ENCODE results near the gene OSBPL1A.

Gene OSBPL1A

DNA sequence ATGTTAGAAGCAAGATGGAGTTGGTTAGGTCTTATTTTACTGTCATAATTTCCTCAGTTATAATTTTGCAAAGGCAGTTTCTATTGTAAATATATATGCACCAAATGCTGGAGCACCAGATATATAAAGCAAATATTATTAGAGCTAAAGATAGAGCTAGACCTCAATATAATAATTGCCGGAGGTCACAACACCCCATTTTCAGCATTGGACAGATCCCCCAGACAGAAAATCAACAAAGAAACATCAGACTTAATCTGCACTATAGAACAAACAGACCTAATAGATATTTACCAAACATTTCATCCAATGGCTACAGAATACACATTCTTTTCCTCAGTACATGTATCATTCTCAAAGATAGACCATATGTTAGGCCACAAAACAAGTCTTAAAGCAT, 143.6 kb downstream of the OSBPL1A start:
- no peaks in the 10 kb centered on the region for H3K36me3 ChIP-seq (replicated peaks)
- TF ChIP-seq, protein P1, sequence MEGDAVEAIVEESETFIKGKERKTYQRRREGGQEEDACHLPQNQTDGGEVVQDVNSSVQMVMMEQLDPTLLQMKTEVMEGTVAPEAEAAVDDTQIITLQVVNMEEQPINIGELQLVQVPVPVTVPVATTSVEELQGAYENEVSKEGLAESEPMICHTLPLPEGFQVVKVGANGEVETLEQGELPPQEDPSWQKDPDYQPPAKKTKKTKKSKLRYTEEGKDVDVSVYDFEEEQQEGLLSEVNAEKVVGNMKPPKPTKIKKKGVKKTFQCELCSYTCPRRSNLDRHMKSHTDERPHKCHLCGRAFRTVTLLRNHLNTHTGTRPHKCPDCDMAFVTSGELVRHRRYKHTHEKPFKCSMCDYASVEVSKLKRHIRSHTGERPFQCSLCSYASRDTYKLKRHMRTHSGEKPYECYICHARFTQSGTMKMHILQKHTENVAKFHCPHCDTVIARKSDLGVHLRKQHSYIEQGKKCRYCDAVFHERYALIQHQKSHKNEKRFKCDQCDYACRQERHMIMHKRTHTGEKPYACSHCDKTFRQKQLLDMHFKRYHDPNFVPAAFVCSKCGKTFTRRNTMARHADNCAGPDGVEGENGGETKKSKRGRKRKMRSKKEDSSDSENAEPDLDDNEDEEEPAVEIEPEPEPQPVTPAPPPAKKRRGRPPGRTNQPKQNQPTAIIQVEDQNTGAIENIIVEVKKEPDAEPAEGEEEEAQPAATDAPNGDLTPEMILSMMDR (IDR thresholded peaks at IDR 0.05; ENCODE audit: low read depth, low read length, missing control alignments), result no peak
- in situ Hi-C loops (cut with HindIII; ENCODE audit: low pct_ligation_motif_present, low sequenced_read_pairs), result no loop called here
- no peak overlapping the region for H3K27ac ChIP-seq
- H3K4me3 ChIP-seq (ENCODE audit: low read depth, low read length), result no peak overlapping the region
- no peaks in the 10 kb centered on the region for H3K27me3 ChIP-seq (replicated peaks)
- DNase-seq, result no peak

DNA sequence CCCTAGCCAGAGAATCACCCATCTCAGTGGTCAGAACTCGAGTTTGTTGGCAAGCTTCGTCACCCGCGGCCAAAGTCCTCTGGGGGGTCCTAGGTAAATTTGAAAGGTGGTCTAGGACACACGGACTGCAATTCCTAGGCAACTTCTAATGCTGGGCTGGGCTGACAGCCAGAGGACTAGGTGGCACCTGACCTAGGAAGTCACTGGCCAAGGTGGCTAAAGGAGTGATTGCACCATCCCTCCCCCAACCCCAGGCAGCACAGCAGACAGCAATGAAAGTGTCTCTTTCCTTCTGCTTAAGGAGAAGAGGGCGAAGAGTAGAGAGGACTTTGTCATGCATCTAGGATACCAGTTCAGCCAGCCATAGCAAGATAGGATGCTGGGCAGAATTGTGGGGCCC, 147.9 kb downstream of the OSBPL1A start:
- H3K27me3 ChIP-seq (replicated peaks), result no peaks in the 10 kb centered on the region
- no peak for DNase-seq
- TF ChIP-seq, protein P1 (IDR thresholded peaks at IDR 0.05; ENCODE audit: low read depth, low read length, missing control alignments), result no peak
- no peaks in the 10 kb centered on the region for H3K36me3 ChIP-seq (replicated peaks)
- no peak overlapping the region for H3K27ac ChIP-seq
- H3K4me3 ChIP-seq (ENCODE audit: low read depth, low read length), result no peak overlapping the region
- in situ Hi-C loops (cut with HindIII; ENCODE audit: low pct_ligation_motif_present, low sequenced_read_pairs), result no loop called here

DNA sequence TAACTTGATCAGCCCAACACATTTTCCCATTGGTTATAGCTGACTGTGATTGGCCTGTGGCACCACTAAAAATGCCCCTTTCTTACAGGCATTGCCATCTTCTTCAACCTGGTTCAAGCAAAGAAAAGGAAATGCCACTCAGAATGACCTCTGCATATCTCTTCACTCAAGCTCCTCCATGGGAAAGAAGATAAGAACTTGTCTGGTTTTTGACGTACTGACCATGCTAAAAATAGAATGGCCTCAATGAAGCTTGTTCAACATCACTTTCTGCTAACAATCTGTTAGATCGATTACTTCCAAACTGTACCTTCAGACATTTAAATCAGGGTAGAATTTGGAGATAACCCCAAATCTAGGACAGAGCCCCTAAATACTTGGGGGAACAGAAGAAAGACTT, 149.3 kb downstream of the OSBPL1A start:
- H3K4me3 ChIP-seq (ENCODE audit: low read depth, low read length), result no peak overlapping the region
- TF ChIP-seq, protein P1 (IDR thresholded peaks at IDR 0.05; ENCODE audit: low read depth, low read length, missing control alignments), result no peak
- no peak for DNase-seq
- no peaks in the 10 kb centered on the region for H3K36me3 ChIP-seq (replicated peaks)
- no peaks in the 10 kb centered on the region for H3K27me3 ChIP-seq (replicated peaks)
- in situ Hi-C loops (cut with HindIII; ENCODE audit: low pct_ligation_motif_present, low sequenced_read_pairs), result no loop called here
- H3K27ac ChIP-seq, result no peak overlapping the region

DNA sequence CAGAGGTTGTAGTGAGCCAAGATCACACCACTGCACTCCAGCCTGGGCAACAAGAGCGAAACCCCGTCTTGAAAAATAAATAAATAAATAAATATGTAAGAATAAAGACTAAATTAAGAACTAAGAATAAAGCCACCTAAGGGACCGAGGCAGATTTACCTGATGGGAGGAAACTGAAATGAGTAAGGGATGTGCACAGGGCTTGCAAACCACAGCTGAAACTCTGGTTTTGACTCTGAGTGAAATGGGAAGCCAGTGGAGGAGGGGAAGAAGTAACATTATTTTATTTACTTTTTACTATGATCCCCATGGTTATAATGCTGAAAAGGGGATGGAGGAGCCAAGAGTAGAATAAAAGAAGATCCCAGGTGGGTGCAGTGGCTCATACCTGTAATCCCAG, 151.5 kb downstream of the OSBPL1A start:
- in situ Hi-C loops (cut with HindIII; ENCODE audit: low pct_ligation_motif_present, low sequenced_read_pairs), result no loop called here
- Histone ChIP-seq H3K4me3 (ENCODE audit: low read depth, low read length) (no peak overlapping the region), H3K27me3 (replicated peaks) (no peaks in the 10 kb centered on the region), H3K36me3 (replicated peaks) (no peaks in the 10 kb centered on the region), H3K27ac (no peak overlapping the region)
- TF ChIP-seq, protein P1 (IDR thresholded peaks at IDR 0.05; ENCODE audit: low read depth, low read length, missing control alignments), result no peak
- DNase-seq, result no peak

DNA sequence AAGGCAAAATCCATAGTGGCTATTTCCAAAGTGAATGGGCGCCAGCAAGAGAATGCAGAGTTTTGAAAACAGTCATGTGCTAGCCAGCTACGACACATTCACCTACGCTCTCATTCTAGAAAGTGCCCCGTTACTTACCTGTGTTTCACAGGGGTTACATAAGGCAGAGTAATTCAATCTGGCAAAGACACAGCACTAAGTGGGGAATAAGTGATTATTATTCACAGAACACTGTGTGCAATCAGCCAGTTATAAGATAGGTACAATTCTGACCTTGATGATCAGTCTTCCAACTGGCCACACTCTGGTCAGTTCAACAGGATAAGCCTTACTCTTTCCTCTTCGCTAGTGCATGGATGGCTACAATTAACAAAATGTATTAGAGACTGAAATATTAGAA, 152.9 kb downstream of the OSBPL1A start:
- no peak overlapping the region for H3K27ac ChIP-seq
- no peaks in the 10 kb centered on the region for H3K27me3 ChIP-seq (replicated peaks)
- DNase-seq, result no peak
- in situ Hi-C loops (cut with HindIII; ENCODE audit: low pct_ligation_motif_present, low sequenced_read_pairs), result no loop called here
- TF ChIP-seq, protein P1 (IDR thresholded peaks at IDR 0.05; ENCODE audit: low read depth, low read length, missing control alignments), result no peak
- no peaks in the 10 kb centered on the region for H3K36me3 ChIP-seq (replicated peaks)
- no peak overlapping the region for H3K4me3 ChIP-seq (ENCODE audit: low read depth, low read length)

DNA sequence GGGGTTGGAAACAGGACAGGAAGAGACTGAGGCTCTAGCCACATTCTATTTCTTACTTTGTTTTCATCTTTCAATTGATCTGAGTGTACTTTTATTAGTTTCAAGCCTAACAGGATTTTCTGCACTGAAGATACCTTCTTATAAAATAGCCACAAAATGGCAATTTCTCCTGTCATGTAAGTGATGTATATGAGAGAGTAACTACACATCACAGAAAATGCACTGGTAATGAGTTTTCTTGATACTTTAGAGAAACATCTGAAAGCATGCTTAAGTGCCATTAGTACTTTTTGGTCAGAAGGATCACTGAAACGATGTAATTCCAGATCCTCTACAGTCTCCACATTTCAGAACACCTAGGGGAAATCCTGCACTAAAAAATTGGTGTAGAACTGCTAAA, 153.9 kb downstream of the OSBPL1A start:
- in situ Hi-C loops (cut with HindIII; ENCODE audit: low pct_ligation_motif_present, low sequenced_read_pairs), result no loop called here
- DNase-seq, result no peak
- TF ChIP-seq, protein P1 (IDR thresholded peaks at IDR 0.05; ENCODE audit: low read depth, low read length, missing control alignments), result no peak
- Histone ChIP-seq H3K36me3 (replicated peaks) (no peaks in the 10 kb centered on the region), H3K4me3 (ENCODE audit: low read depth, low read length) (no peak overlapping the region), H3K27ac (no peak overlapping the region), H3K27me3 (replicated peaks) (no peaks in the 10 kb centered on the region)
